ENCODE data around the gene CELSR2.

- TF ChIP-seq EZH2 (IDR thresholded peaks at IDR 0.05; ENCODE audit: borderline replicate concordance, low read depth, low read length, poor library complexity, severe bottlenecking) (no peak), CTCF (conservative IDR thresholded peaks at IDR 0.05; ENCODE audit: low read depth, low read length) (no peak)
Measured at GRCh38 chr1:109228167-109228566, 21.2 kb upstream of the CELSR2 start.
